Esophagus squamous epithelium (tissue), 4 donors: ENCODE measurements around the gene SGCD.

Experiments
- CTCF ChIP-seq, 6 experiments: fragments of 450-650 bp in 4 of 6; fragments of 200-600 bp in 2 of 6; sonication (generic) in 2 of 6; IDR thresholded peaks; one replicate each; pipeline ENCODE4 v1.5.1; 2016 to 2019; ENCODE audit warnings: antibody characterized with exemption in 6 of 6, mild to moderate bottlenecking in 4 of 6, moderate library complexity in 4 of 6
- POLR2A ChIP-seq, 4 donors: fragments of 450-650 bp; IDR thresholded peaks; one replicate each; pipeline ENCODE4 v1.6.1; 2017; ENCODE audit warnings: antibody characterized with exemption in 4 of 4, mild to moderate bottlenecking in 4 of 4, moderate library complexity in 3 of 4

GRCh38 chr5:156496291-156496690, 169.3 kb downstream of the SGCD start:
- no peak for TF ChIP-seq CTCF (IDR thresholded peaks at IDR 0.05)
- TF ChIP-seq POLR2A (IDR thresholded peaks at IDR 0.05) = no peak
